Lower leg skin (tissue), 3 donors: Measurements from ENCODE around the gene EFCAB8.

ENCODE experiments used
- CTCF ChIP-seq, 3 donors: fragments of 450-650 bp; IDR thresholded peaks; one replicate each; pipeline ENCODE4 v1.5.1; 2016; ENCODE audit warnings: antibody characterized with exemption in 3 of 3, mild to moderate bottlenecking in 3 of 3, moderate library complexity in 2 of 3
- POLR2A ChIP-seq, 2 donors: fragments of 450-650 bp; IDR thresholded peaks; one replicate each; pipeline ENCODE4 v1.6.1; 2016 to 2017; ENCODE audit warnings: antibody characterized with exemption in 2 of 2, mild to moderate bottlenecking in 1 of 2, moderate library complexity in 1 of 2

DNA sequence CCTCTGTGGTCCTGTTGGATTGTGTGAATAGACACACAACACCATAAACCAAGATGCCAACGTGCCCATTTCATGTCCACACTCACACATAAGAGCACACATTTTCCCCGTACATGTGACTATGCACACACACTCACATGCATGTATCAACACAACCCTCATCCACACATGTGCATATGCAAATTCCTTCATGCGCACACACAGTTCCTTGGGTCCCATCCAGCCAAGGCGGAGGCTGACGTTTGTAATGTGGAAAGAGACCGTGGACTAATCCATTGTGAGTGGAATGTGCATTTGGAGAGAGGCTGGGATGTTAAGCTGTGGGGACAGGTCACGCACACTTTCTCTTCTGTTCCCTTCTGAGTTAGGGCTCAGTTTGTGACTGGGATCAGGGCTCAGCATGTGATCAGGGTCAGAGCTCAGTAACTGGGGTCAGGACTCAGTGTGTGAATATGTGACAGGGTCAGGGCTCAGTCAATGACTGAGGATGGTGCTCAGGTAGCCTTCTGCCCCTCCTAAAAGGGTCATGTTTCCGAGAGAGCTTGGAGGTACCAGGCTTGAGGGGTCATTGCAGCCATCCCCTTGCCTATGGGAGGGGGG is 148.2 kb downstream of the EFCAB8 start:
- no peak for TF ChIP-seq CTCF (IDR thresholded peaks at IDR 0.05)
- TF ChIP-seq POLR2A (IDR thresholded peaks at IDR 0.05) = no peak
